Kidney epithelial cell (primary cell): Measurements from ENCODE around the gene YY1. TPM values are rescaled to one million over a fixed set of nuclear protein-coding genes. Genes with fewer than 3 reads are reported as not detected.

Source experiments
- DNase-seq: peaks from one replicate; pipeline ENCODE4 v3.0.0-alpha.2; 2010; ENCODE audit warnings: low read depth
- H3K27me3 ChIP-seq: 2 replicates; pipeline ENCODE4 v1.6.0; 2011; ENCODE audit warnings: low read length; ENCODE audit not compliant: control insufficient read depth, insufficient read depth
- H3K36me3 ChIP-seq: 2 replicates; pipeline ENCODE4 v1.5.1; 2011; ENCODE audit warnings: low read length; ENCODE audit not compliant: control insufficient read depth, insufficient read depth
- H3K4me3 ChIP-seq: 2 replicates; pipeline ENCODE4 v1.5.1; 2011; ENCODE audit warnings: low read depth, mild to moderate bottlenecking, control low read depth, low read length
- total RNA-seq: library from RNA; depleted of rRNA; stranded (reverse); fragments of >200 nt; gene quantifications from 2 replicates; pipeline ENCODE4 v1.2.3, GENCODE V29; 2015
- TF ChIP-seq, protein P1 (sequence below): IDR thresholded peaks from 2 replicates; pipeline ENCODE4 v1.5.1; 2011; ENCODE audit warnings: mild to moderate bottlenecking, moderate library complexity, low read length, control low read depth, inconsistent platforms; ENCODE audit not compliant: insufficient read depth, poor library complexity, severe bottlenecking

YY1 gene
- total RNA-seq, 1 donor from 2014 or later: 40.9 TPM

DNA sequence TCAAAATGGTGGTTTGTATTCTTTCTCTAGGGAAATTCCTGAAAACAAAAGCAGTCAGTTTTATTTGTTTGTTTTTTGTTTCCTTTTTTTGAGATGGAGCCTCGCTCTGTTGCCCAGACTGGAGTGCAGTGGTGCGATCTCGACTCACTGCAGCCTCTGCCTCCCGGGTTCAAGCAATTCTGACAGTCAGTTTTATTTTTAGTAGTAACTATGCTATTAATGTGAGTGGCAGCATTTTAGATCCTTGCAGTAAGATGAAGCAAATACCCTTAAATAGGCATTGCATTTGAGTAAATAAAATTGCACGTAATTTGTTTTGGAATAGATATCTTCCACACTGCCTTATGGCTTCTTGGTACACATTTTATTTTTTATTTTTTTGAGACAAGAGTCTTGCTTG lies 23.6 kb downstream of the YY1 start:
- Histone ChIP-seq H3K27me3 (no peaks in the 10 kb centered on the region), H3K4me3 (no peak overlapping the region), H3K36me3 (peaks cover 1% of the 10 kb centered on the region)
- DNase-seq: no peak
- TF ChIP-seq, protein P1, sequence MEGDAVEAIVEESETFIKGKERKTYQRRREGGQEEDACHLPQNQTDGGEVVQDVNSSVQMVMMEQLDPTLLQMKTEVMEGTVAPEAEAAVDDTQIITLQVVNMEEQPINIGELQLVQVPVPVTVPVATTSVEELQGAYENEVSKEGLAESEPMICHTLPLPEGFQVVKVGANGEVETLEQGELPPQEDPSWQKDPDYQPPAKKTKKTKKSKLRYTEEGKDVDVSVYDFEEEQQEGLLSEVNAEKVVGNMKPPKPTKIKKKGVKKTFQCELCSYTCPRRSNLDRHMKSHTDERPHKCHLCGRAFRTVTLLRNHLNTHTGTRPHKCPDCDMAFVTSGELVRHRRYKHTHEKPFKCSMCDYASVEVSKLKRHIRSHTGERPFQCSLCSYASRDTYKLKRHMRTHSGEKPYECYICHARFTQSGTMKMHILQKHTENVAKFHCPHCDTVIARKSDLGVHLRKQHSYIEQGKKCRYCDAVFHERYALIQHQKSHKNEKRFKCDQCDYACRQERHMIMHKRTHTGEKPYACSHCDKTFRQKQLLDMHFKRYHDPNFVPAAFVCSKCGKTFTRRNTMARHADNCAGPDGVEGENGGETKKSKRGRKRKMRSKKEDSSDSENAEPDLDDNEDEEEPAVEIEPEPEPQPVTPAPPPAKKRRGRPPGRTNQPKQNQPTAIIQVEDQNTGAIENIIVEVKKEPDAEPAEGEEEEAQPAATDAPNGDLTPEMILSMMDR: no peak

DNA sequence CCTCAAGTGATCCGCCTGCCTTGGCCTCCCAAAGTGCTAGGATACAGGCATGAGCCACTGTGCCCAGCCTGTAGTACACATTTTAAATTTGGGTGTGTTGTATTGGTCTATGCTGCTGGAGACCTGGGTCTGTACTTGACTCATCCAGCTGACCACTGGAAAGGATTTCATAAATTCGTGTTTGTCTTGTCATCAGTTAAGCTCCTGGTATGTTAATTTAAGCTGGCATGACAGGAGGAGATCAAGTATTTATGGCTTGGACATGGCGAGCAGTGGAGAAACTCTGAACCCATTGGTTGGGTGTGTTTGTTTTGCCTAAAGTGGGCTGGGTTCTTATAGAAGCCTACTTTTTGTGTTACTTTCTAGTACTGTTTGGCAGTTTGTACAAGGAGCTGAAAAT lies 24.2 kb downstream of the YY1 start:
- DNase-seq: no peak
- peaks cover 1% of the 10 kb centered on the region for H3K36me3 ChIP-seq
- no peaks in the 10 kb centered on the region for H3K27me3 ChIP-seq
- TF ChIP-seq, protein P1: no peak
- no peak overlapping the region for H3K4me3 ChIP-seq

DNA sequence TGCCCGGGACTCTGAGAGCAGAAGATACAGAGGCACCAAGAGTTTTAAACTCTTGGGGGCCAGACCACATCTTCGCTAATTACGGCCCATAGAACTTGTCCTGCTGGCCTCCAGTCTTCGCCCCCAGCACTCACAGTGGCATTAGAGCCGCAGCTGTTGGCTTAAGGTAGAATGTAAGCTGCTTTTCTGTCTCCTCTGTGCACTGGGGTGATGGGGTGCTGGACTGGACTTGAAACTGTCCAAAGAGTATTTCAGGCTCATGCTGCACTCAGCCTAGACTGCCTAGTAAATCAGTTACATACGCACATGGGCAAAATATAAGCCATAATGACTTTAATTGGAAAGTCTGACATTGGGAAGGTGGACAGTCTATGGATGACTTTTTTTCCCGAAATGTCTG lies 29.0 kb downstream of the YY1 start:
- H3K27me3 ChIP-seq: no peaks in the 10 kb centered on the region
- TF ChIP-seq, protein P1: no peak
- H3K4me3 ChIP-seq: no peak overlapping the region
- no peak for DNase-seq
- peaks cover 2% of the 10 kb centered on the region for H3K36me3 ChIP-seq

DNA sequence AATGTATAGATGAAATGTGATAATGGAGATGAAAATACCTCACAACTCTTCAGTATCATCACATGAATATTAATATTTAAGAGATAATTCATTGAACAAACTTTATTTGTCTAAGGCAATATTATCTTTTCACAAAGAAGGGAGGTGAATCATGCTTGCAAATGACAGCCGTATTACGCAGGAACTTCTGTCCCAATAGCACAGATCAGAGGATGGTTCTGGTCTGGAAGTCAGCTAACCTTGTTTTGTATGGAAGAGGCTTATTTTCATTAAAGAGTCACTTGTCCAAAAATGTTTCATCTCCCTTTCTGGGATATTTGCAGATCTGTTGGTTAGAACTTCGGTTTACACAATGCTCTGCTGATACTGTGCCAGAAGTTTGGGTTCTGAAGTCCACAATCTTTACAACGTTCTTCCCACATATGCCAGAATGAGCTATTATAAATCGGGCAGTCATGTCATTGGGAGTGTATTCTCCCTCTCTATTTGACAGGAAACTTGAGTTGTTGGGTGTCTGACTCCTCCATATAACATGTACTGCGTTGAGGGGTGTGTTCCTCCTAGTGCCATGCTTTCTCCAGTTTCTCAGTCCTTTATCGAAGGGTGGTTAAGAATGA lies 29.8 kb downstream of the YY1 start:
- peaks cover 1% of the 10 kb centered on the region for H3K36me3 ChIP-seq
- TF ChIP-seq, protein P1: no peak
- DNase-seq: no peak
- no peak overlapping the region for H3K4me3 ChIP-seq
- H3K27me3 ChIP-seq: no peaks in the 10 kb centered on the region

DNA sequence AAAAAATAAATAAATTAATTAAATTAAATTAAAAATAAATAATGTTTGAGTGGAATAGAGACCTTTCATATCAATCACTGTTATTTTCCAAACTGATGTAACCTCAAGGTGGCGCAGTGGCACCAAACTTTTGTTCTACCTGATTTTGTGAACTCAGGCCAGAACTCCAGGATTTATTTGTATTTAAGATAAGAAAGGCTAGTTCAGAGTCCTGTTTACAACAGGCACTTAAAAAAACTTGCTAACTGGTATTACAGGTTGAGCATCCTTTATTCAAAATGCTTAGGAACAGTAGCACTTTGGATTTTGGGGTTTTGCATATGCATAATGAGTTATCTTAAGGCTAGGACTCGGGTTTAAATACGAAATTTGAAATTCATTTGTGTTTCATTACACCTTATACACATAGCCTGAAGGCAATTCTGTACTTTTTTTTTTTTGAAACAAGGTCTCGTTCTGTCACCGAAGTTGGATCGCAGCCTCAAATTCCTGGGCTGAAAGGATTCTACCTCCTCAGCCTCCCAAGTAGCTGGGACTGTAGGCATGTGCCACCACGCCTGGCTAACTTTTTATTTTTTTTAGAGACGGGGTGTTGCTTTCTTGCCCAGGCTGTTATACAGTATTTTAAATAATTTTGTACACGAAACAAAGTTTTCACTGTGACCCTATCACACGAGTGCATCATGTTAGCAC lies 32.4 kb downstream of the YY1 start:
- DNase-seq: no peak
- H3K27me3 ChIP-seq: no peaks in the 10 kb centered on the region
- TF ChIP-seq, protein P1: peak; percentile 41
- H3K36me3 ChIP-seq: peaks cover 1% of the 10 kb centered on the region
- H3K4me3 ChIP-seq: no peak overlapping the region
